CD14-positive monocyte (primary cell): ENCODE data around the gene MYO16. TPM values are rescaled to one million over a fixed set of nuclear protein-coding genes. Genes with fewer than 3 reads are reported as not detected.

Experiments
- DNase-seq, 3 donors: peaks; one replicate each; pipeline ENCODE4 v3.0.0-alpha.2; 2011 to 2022
- H2AFZ ChIP-seq: 2 replicates; pipeline ENCODE4 v1.6.0; 2012; ENCODE audit warnings: mild to moderate bottlenecking, low read depth, low read length, inconsistent platforms; ENCODE audit not compliant: insufficient read depth, poor library complexity, severe bottlenecking
- H3K27ac ChIP-seq, 2 donors: 1 replicate in 1 of 2; 2 replicates in 1 of 2; pipeline ENCODE4 v1.5.1; 2012 to 2013; ENCODE audit warnings: low read length in 2 of 2, control low read depth in 1 of 2, inconsistent platforms in 1 of 2, low read depth in 1 of 2, mild to moderate bottlenecking in 1 of 2
- H3K27me3 ChIP-seq, 2 donors: one replicate each; pipeline versions ENCODE4 v1.6.0 to v1.6.1; 2011 to 2013; ENCODE audit warnings: low read length in 2 of 2; ENCODE audit not compliant: control insufficient read depth in 2 of 2, insufficient read depth in 2 of 2
- H3K36me3 ChIP-seq, 2 donors: replicated peaks in 1 of 2; 1 replicate in 1 of 2; 2 replicates in 1 of 2; pipeline versions ENCODE4 v1.5.1 to v1.6.1; 2012 to 2013; ENCODE audit warnings: low read length in 2 of 2, control low read depth in 1 of 2, inconsistent platforms in 1 of 2, mild to moderate bottlenecking in 1 of 2; ENCODE audit not compliant: insufficient read depth in 2 of 2, control insufficient read depth in 1 of 2
- H3K4me1 ChIP-seq, 2 donors: 1 replicate in 1 of 2; 2 replicates in 1 of 2; pipeline versions ENCODE4 v1.5.1 to v1.6.1; 2012 to 2013; ENCODE audit warnings: low read length in 2 of 2, control low read depth in 1 of 2, inconsistent platforms in 1 of 2, mild to moderate bottlenecking in 1 of 2, moderate library complexity in 1 of 2; ENCODE audit not compliant: insufficient read depth in 2 of 2, control insufficient read depth in 1 of 2
- H3K4me2 ChIP-seq: replicated peaks from 2 replicates; pipeline ENCODE3; 2012; ENCODE audit warnings: low read length, moderate library complexity, mild to moderate bottlenecking; ENCODE audit not compliant: poor library complexity, severe bottlenecking; ENCODE audit errors: extremely low read depth
- H3K4me3 ChIP-seq, 3 experiments: fragments of 200-600 bp in 1 of 3; sonication (generic) in 1 of 3; replicated peaks in 1 of 3; 1 replicate in 2 of 3; 2 replicates in 1 of 3; pipeline ENCODE4 v1.5.1; 2011 to 2013; ENCODE audit warnings: low read length in 3 of 3, mild to moderate bottlenecking in 3 of 3, control low read depth in 2 of 3, low read depth in 2 of 3, inconsistent platforms in 1 of 3, moderate library complexity in 1 of 3
- H3K79me2 ChIP-seq: 2 replicates; pipeline ENCODE4 v1.6.0; 2012; ENCODE audit warnings: mild to moderate bottlenecking, control low read depth, inconsistent platforms, low read length, moderate library complexity; ENCODE audit not compliant: insufficient read depth
- H3K9ac ChIP-seq: 2 replicates; pipeline ENCODE4 v1.6.0; 2017; ENCODE audit warnings: low read length, mild to moderate bottlenecking; ENCODE audit not compliant: insufficient read depth, poor library complexity, severe bottlenecking
- H3K9me3 ChIP-seq, 2 donors: replicated peaks in 1 of 2; 1 replicate in 1 of 2; 2 replicates in 1 of 2; pipeline versions ENCODE4 v1.5.1 to v1.6.1; 2012 to 2013; ENCODE audit warnings: low read length in 2 of 2, control low read depth in 1 of 2; ENCODE audit not compliant: control insufficient read depth in 1 of 2, insufficient read depth in 1 of 2
- H4K20me1 ChIP-seq: 2 replicates; pipeline ENCODE4 v1.6.0; 2012; ENCODE audit warnings: mild to moderate bottlenecking, low read length, control low read depth, moderate library complexity; ENCODE audit not compliant: insufficient read depth
- H3K27ac Mint-ChIP-seq, 7 donors: one replicate each; pipeline ENCODE4 v1.8.0; 2020; ENCODE audit warnings: mild to moderate bottlenecking in 7 of 7, mixed read lengths in 7 of 7, moderate library complexity in 6 of 7, inconsistent platforms in 2 of 7
- H3K27me3 Mint-ChIP-seq, 3 donors: one replicate each; pipeline ENCODE4 v1.8.0; 2021 to 2022; ENCODE audit warnings: low read depth in 3 of 3, mild to moderate bottlenecking in 3 of 3, mixed read lengths in 3 of 3, moderate library complexity in 3 of 3, inconsistent platforms in 1 of 3
- H3K36me3 Mint-ChIP-seq, 2 donors: one replicate each; pipeline ENCODE4 v1.8.0; 2020; ENCODE audit warnings: mixed read lengths in 2 of 2, inconsistent platforms in 1 of 2, mild to moderate bottlenecking in 1 of 2
- H3K4me1 Mint-ChIP-seq: one replicate; pipeline ENCODE4 v1.8.0; 2020; ENCODE audit warnings: mild to moderate bottlenecking, mixed read lengths
- H3K4me3 Mint-ChIP-seq, 2 donors: one replicate each; pipeline ENCODE4 v1.8.0; 2020; ENCODE audit warnings: mild to moderate bottlenecking in 2 of 2, mixed read lengths in 2 of 2, moderate library complexity in 1 of 2
- H3K9me3 Mint-ChIP-seq, 7 donors: one replicate each; pipeline ENCODE4 v1.8.0; 2020 to 2022; ENCODE audit warnings: mixed read lengths in 7 of 7, mild to moderate bottlenecking in 6 of 7, moderate library complexity in 6 of 7, inconsistent platforms in 2 of 7
- CTCF ChIP-seq: fragments of 200-600 bp; IDR thresholded peaks from one replicate; pipeline ENCODE4 v1.8.0; 2022; ENCODE audit warnings: antibody characterized with exemption, mild to moderate bottlenecking
- WGBS: methylation state at CpG from one replicate; pipeline ENCODE4 v1.1.5; 2013; ENCODE audit warnings: missing lambda C conversion rate; ENCODE audit not compliant: insufficient coverage; 5-methylcytosine and 5-hydroxymethylcytosine counted together
- intact Hi-C, 2 donors: fragments of 100-400 bp; cut with micrococcal nuclease; formaldehyde crosslinking; loops; one replicate each; pipeline versions ENCODE4 v1.15.0 to v1.15.1; 2023
- polyA minus RNA-seq: library from RNA; depleted of rRNA, polyadenylated mRNA; stranded (reverse); fragments of >200 nt; gene quantifications from 2 replicates; pipeline ENCODE4 v1.2.3, GENCODE V29; 2012
- polyA plus RNA-seq, 3 donors: library from polyadenylated mRNA; depleted of rRNA in 1 of 3; unstranded in 2 of 3; stranded (reverse) in 1 of 3; fragments of 300-500 nt in 2 of 3; fragments of >200 nt in 1 of 3; fragmentation: Illumina TruSeq in 2 of 3; gene quantifications; 1 replicate in 2 of 3; 2 replicates in 1 of 3; pipeline ENCODE4 v1.2.3, GENCODE V29; 2012 to 2021
- total RNA-seq, 12 experiments: library from RNA in 1 of 12; stranded (reverse) in 1 of 12; fragments of 120-200 nt in 1 of 12; gene quantifications; one replicate each; pipeline ENCODE4 v1.2.4 and lab custom pipeline; 2013 to 2026; ENCODE audit warnings: mixed read lengths in 6 of 12, inconsistent platforms in 1 of 12

Gene MYO16
- 0.02 TPM for total RNA-seq (2013)
- polyA plus RNA-seq, result not detected
- not detected in 2 replicates for polyA minus RNA-seq
- total RNA-seq (lab: John Stamatoyannopoulos, UW), result 0 to 6.3 (median 1.9) reads per million in 11 experiments

- Mint-ChIP-seq H3K27me3 (peaks cover 0 to 3% (median 0%) of the 10 kb centered on the region in 3 donors), H3K9me3 (peaks cover 0 to 10% (median 2%) of the 10 kb centered on the region in 7 donors), H3K4me3 (no peak within 1 kb of the TSS), H3K36me3 (no peaks in the 10 kb centered on the region), H3K4me1 (no peaks in the 10 kb centered on the region), H3K27ac (no peak within 1 kb of the TSS)
- 68% methylated on average over 9 of the region's 11 CpGs for WGBS
- Histone ChIP-seq H3K4me2 (no peak within 1 kb of the TSS), H2AFZ (no peak within 1 kb of the TSS), H3K79me2 (no peaks in the 10 kb centered on the region), H3K9ac (no peak within 1 kb of the TSS), H3K36me3 (no peaks in the 10 kb centered on the region), H3K4me1 (no peaks in the 10 kb centered on the region), H3K27ac (no peak within 1 kb of the TSS), H3K4me3 (no peak within 1 kb of the TSS), H3K27me3 (no peaks in the 10 kb centered on the region), H4K20me1 (no peaks in the 10 kb centered on the region), H3K9me3 (peaks cover 0 to 6% of the 10 kb centered on the region in 2 donors)
- intact Hi-C loops, result no loop called here
- TF ChIP-seq CTCF, result no peak
- no peak for DNase-seq
Observed at GRCh38 chr13:108629181-108629752, at the start of gene MYO16. MYO16 (plus strand) TSS chr13:108629611; CDS start chr13:108629845, 234 bp downstream.

DNA sequence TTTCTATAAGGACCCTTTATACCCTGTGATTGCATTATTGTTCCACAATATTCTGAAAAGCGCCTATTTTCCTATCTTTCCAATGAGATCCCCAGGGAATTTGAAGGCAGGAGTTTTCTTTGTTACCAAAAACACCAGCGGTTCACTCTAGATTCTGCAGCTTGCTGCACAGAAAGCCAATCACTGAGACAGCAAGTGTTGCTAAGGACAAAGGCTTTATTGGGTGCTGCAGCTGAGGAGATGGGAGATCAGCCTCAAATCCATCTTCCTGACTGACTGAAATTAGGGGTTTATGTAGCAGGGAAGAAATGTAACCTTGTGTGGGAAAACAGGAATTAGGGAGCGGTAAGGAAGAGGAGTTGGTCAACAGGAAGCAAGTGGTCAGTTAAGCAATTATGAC lies 42.6 kb upstream of the MYO16 start:
- DNase-seq, result no peak
- H3K4me3 ChIP-seq, result no peak overlapping the region
- Mint-ChIP-seq H3K4me3 (no peak overlapping the region), H3K9me3 (peaks cover 4 to 12% (median 9%) of the 10 kb centered on the region in 7 donors), H3K27me3 (peaks cover 0 to 2% (median 2%) of the 10 kb centered on the region in 3 donors), H3K36me3 (no peaks in the 10 kb centered on the region), H3K27ac (no peak overlapping the region), H3K4me1 (peaks cover 3% of the 10 kb centered on the region)
- H3K27ac ChIP-seq, result no peak overlapping the region
- peaks cover 5 to 10% of the 10 kb centered on the region in 2 donors for H3K9me3 ChIP-seq
- H3K36me3 ChIP-seq, result no peaks in the 10 kb centered on the region
- H3K4me2 ChIP-seq, result no peak overlapping the region
- no peaks in the 10 kb centered on the region for H4K20me1 ChIP-seq
- TF ChIP-seq CTCF, result no peak
- H3K27me3 ChIP-seq, result no peaks in the 10 kb centered on the region
- H2AFZ ChIP-seq, result no peak overlapping the region
- no peaks in the 10 kb centered on the region for H3K4me1 ChIP-seq
- H3K79me2 ChIP-seq, result no peaks in the 10 kb centered on the region
- 82% methylated on average over 3 of the region's 3 CpGs for WGBS
- intact Hi-C loops, result no loop called here
- H3K9ac ChIP-seq, result no peak overlapping the region
